ENCODE data around the gene MAOA. TPM values are rescaled to one million over a fixed set of nuclear protein-coding genes. Genes with fewer than 3 reads are reported as not detected.

MAOA gene
- total and polyA plus RNA-seq, 2 of the 13 experiments (the other 11 are each of a cell fraction or from before 2014, with no cell fraction given): 13.4 to 14.7 TPM

DNA sequence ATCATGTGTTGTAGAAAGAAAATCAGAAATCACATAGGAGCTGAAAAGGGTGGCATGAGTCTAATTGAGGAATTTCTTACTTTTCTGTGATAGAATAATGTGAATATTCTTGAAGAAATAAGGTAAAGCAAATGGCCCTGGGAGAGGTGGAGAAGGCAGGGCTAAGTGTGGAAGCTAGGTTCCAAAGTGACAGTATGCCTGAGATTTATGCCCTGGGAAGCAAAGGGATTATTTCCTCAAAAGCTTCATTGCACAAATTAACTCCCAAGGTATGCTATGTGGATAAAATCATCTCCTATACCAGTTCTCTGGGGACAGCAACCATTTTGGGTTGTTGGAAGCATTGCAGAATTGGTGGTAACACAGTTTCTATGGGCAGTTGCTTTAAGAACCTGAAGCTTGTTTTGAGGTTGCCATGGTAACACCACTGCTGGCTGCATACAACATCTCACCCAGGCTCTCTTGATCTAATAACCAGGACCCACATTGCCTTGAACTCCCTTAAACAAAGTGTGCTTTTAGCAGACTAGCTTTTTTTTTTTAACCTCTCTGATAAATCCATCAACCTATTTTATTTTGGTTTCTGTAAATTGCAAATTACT lies 21.0 kb downstream of the MAOA start (continued):
- TF ChIP-seq, protein P1, sequence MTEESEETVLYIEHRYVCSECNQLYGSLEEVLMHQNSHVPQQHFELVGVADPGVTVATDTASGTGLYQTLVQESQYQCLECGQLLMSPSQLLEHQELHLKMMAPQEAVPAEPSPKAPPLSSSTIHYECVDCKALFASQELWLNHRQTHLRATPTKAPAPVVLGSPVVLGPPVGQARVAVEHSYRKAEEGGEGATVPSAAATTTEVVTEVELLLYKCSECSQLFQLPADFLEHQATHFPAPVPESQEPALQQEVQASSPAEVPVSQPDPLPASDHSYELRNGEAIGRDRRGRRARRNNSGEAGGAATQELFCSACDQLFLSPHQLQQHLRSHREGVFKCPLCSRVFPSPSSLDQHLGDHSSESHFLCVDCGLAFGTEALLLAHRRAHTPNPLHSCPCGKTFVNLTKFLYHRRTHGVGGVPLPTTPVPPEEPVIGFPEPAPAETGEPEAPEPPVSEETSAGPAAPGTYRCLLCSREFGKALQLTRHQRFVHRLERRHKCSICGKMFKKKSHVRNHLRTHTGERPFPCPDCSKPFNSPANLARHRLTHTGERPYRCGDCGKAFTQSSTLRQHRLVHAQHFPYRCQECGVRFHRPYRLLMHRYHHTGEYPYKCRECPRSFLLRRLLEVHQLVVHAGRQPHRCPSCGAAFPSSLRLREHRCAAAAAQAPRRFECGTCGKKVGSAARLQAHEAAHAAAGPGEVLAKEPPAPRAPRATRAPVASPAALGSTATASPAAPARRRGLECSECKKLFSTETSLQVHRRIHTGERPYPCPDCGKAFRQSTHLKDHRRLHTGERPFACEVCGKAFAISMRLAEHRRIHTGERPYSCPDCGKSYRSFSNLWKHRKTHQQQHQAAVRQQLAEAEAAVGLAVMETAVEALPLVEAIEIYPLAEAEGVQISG (CRISPR knock-in tag; IDR thresholded peaks at IDR 0.05): no peak
- peak; percentile 80 for TF ChIP-seq RFX3 (CRISPR knock-in tag; IDR thresholded peaks at IDR 0.05)
- TF ChIP-seq KAT8 (CRISPR knock-in tag; IDR thresholded peaks at IDR 0.05): no peak
- no peak for TF ChIP-seq ZNF501 (CRISPR knock-in tag; IDR thresholded peaks at IDR 0.05)
- TF ChIP-seq, protein P2, sequence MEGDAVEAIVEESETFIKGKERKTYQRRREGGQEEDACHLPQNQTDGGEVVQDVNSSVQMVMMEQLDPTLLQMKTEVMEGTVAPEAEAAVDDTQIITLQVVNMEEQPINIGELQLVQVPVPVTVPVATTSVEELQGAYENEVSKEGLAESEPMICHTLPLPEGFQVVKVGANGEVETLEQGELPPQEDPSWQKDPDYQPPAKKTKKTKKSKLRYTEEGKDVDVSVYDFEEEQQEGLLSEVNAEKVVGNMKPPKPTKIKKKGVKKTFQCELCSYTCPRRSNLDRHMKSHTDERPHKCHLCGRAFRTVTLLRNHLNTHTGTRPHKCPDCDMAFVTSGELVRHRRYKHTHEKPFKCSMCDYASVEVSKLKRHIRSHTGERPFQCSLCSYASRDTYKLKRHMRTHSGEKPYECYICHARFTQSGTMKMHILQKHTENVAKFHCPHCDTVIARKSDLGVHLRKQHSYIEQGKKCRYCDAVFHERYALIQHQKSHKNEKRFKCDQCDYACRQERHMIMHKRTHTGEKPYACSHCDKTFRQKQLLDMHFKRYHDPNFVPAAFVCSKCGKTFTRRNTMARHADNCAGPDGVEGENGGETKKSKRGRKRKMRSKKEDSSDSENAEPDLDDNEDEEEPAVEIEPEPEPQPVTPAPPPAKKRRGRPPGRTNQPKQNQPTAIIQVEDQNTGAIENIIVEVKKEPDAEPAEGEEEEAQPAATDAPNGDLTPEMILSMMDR (CRISPR knock-in tag; IDR thresholded peaks at IDR 0.05): no peak
- TF ChIP-seq NR3C1 (CRISPR knock-in tag; IDR thresholded peaks at IDR 0.05): no peak
- TF ChIP-seq ZNF740 (CRISPR knock-in tag; IDR thresholded peaks at IDR 0.05): no peak
- TF ChIP-seq, protein P3, sequence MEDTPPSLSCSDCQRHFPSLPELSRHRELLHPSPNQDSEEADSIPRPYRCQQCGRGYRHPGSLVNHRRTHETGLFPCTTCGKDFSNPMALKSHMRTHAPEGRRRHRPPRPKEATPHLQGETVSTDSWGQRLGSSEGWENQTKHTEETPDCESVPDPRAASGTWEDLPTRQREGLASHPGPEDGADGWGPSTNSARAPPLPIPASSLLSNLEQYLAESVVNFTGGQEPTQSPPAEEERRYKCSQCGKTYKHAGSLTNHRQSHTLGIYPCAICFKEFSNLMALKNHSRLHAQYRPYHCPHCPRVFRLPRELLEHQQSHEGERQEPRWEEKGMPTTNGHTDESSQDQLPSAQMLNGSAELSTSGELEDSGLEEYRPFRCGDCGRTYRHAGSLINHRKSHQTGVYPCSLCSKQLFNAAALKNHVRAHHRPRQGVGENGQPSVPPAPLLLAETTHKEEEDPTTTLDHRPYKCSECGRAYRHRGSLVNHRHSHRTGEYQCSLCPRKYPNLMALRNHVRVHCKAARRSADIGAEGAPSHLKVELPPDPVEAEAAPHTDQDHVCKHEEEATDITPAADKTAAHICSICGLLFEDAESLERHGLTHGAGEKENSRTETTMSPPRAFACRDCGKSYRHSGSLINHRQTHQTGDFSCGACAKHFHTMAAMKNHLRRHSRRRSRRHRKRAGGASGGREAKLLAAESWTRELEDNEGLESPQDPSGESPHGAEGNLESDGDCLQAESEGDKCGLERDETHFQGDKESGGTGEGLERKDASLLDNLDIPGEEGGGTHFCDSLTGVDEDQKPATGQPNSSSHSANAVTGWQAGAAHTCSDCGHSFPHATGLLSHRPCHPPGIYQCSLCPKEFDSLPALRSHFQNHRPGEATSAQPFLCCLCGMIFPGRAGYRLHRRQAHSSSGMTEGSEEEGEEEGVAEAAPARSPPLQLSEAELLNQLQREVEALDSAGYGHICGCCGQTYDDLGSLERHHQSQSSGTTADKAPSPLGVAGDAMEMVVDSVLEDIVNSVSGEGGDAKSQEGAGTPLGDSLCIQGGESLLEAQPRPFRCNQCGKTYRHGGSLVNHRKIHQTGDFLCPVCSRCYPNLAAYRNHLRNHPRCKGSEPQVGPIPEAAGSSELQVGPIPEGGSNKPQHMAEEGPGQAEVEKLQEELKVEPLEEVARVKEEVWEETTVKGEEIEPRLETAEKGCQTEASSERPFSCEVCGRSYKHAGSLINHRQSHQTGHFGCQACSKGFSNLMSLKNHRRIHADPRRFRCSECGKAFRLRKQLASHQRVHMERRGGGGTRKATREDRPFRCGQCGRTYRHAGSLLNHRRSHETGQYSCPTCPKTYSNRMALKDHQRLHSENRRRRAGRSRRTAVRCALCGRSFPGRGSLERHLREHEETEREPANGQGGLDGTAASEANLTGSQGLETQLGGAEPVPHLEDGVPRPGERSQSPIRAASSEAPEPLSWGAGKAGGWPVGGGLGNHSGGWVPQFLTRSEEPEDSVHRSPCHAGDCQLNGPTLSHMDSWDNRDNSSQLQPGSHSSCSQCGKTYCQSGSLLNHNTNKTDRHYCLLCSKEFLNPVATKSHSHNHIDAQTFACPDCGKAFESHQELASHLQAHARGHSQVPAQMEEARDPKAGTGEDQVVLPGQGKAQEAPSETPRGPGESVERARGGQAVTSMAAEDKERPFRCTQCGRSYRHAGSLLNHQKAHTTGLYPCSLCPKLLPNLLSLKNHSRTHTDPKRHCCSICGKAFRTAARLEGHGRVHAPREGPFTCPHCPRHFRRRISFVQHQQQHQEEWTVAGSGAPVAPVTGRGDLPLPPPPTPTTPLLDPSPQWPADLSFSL (CRISPR knock-in tag; IDR thresholded peaks at IDR 0.05): no peak
- peak; percentile 78 for TF ChIP-seq RFX1 (IDR thresholded peaks at IDR 0.05)
- TF ChIP-seq ZNF614 (CRISPR knock-in tag; IDR thresholded peaks at IDR 0.05; ENCODE audit: borderline replicate concordance): peak; percentile 68; the same call in 1 of the 2 replicates
- TF ChIP-seq ZNF138 (CRISPR knock-in tag; IDR thresholded peaks at IDR 0.05; ENCODE audit: low read depth): no peak
- no peak for TF ChIP-seq RAD21 (CRISPR knock-in tag; IDR thresholded peaks at IDR 0.05)
- no peak for TF ChIP-seq MED13 (CRISPR knock-in tag; IDR thresholded peaks at IDR 0.05)
